GM06990 (cell line): Measurements from ENCODE around the gene SIX1.

ENCODE experiments used
- DNase-seq: peaks from one replicate; pipeline ENCODE4 v3.0.0-alpha.2; 2011; ENCODE audit not compliant: insufficient read length; ENCODE audit errors: extremely low read depth
- H3K27me3 ChIP-seq: replicated peaks from 2 replicates; pipeline ENCODE4 v1.6.0; 2011; ENCODE audit warnings: low read length; ENCODE audit not compliant: control insufficient read depth, insufficient read depth
- H3K36me3 ChIP-seq: 2 replicates; pipeline ENCODE4 v1.5.1; 2011; ENCODE audit warnings: low read length; ENCODE audit not compliant: control insufficient read depth, insufficient read depth
- H3K4me3 ChIP-seq: replicated peaks from 2 replicates; pipeline ENCODE4 v1.5.1; 2011; ENCODE audit warnings: low read depth, mild to moderate bottlenecking, control low read depth, low read length
- TF ChIP-seq, protein P1 (sequence below): IDR thresholded peaks from 2 replicates; pipeline ENCODE4 v1.5.1; 2011; ENCODE audit warnings: low read length, control low read depth, mild to moderate bottlenecking, inconsistent platforms; ENCODE audit not compliant: insufficient read depth, poor library complexity, severe bottlenecking

SIX1 gene

DNA sequence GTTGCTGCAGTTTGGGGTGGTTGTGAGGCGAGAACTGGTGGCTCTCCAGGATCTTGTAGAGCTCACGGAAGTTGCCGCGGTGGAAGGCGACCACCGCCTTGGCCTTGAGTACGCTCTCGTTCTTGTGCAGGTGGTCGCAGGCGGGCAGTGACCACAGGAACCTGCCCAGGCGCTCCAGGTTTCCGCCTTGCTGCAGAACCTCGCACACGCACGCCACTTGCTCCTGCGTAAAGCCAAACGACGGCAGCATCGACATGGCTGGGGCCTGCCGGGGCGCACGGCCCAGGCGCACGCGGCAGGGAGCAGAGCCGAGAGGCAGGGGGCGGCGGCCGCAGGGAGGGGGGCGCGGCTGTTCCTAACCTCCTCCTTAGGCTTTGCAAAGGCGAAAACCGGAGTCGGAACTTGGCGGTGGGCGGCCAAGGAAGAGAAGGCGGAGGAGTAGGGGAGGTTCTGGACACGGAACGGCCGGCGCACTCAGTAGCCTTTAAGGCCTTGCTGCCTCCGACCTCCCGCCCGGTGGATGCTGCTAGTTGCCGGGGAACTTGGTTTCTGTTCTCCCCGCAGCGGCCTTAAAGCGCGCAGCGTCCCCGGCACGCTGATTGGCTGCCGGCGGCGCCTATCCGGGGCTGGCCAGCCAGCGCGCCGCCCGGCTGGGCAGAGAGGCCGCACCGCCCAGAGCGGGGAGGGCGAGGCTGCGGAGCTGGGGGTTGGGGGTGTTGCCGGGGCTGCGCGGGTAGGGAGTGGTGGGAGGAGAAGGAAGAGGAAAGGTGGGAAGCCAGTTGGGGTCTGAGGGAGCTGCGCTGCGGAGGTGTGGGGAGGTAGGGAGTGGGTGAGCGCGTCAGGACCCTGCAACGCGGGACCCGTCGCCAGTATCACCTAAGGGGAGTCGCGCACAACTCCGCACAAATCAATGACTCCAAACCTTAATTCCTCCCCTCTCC lies at the start of gene SIX1:
TSS of gene SIX1 (minus strand) at position 544 of the 941 bp plus-strand sequence. CDS start at position 256, 288 bp downstream.
- Histone ChIP-seq H3K27me3 (peaks cover 2% of the 10 kb centered on the region; the same call in 1 of the 2 replicates), H3K4me3 (peak within 1 kb of the TSS; percentile 59), H3K36me3 (no peaks in the 10 kb centered on the region)
- DNase-seq, result peak; percentile 71
- TF ChIP-seq, protein P1, sequence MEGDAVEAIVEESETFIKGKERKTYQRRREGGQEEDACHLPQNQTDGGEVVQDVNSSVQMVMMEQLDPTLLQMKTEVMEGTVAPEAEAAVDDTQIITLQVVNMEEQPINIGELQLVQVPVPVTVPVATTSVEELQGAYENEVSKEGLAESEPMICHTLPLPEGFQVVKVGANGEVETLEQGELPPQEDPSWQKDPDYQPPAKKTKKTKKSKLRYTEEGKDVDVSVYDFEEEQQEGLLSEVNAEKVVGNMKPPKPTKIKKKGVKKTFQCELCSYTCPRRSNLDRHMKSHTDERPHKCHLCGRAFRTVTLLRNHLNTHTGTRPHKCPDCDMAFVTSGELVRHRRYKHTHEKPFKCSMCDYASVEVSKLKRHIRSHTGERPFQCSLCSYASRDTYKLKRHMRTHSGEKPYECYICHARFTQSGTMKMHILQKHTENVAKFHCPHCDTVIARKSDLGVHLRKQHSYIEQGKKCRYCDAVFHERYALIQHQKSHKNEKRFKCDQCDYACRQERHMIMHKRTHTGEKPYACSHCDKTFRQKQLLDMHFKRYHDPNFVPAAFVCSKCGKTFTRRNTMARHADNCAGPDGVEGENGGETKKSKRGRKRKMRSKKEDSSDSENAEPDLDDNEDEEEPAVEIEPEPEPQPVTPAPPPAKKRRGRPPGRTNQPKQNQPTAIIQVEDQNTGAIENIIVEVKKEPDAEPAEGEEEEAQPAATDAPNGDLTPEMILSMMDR, result no peak

GRCh38 chr14:60695327-60695726 lies 46.0 kb upstream of the SIX1 start:
- TF ChIP-seq, protein P1, result no peak
- no peaks in the 10 kb centered on the region for H3K27me3 ChIP-seq

GRCh38 chr14:60691383-60692113 lies 42.3 kb upstream of the SIX1 start:
- TF ChIP-seq, protein P1, result no peak
- H3K36me3 ChIP-seq, result no peaks in the 10 kb centered on the region
- no peak for DNase-seq
- H3K27me3 ChIP-seq, result no peaks in the 10 kb centered on the region
- H3K4me3 ChIP-seq, result no peak overlapping the region

More at GRCh38 chr14:60695327-60695726, 46.0 kb upstream of the SIX1 start:
- Histone ChIP-seq H3K4me3 (no peak overlapping the region), H3K36me3 (no peaks in the 10 kb centered on the region)
- no peak for DNase-seq

GRCh38 chr14:60686865-60687264 lies 37.6 kb upstream of the SIX1 start:
- H3K36me3 ChIP-seq, result no peaks in the 10 kb centered on the region
- TF ChIP-seq, protein P1, result no peak
- no peak for DNase-seq
- H3K4me3 ChIP-seq, result no peak overlapping the region
- H3K27me3 ChIP-seq, result no peaks in the 10 kb centered on the region

GRCh38 chr14:60684203-60684602 lies 34.9 kb upstream of the SIX1 start:
- Histone ChIP-seq H3K4me3 (no peak overlapping the region), H3K36me3 (no peaks in the 10 kb centered on the region), H3K27me3 (no peaks in the 10 kb centered on the region; the same call in 1 of the 2 replicates)
- DNase-seq, result no peak
- TF ChIP-seq, protein P1, result no peak
